ENCODE measurements around the gene PLCB4.

PLCB4 gene

GRCh38 chr20:9334866-9335265, 266.0 kb downstream of the PLCB4 start:
- DNase-seq, result no peak

GRCh38 chr20:9338101-9338500, 269.2 kb downstream of the PLCB4 start:
- no peak for DNase-seq

DNA sequence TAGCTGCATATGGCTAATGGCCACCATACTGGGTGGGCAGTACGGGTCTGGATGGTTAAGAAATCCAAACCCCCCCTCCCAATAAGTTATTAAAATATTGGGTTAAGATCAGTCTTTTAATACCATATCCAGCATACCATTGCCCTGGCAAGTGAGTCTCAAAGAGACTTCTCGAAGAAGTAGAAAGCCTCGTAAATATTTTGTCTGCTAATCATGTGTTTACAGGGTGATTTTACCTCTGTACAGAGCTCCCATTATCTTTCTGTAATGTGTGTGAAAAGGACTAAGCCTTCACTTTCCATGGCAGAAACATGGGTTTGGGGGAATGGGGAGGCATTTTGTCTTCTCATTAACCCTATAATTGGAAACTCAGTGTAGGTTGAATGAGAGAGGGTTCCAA, 270.8 kb downstream of the PLCB4 start:
- DNase-seq, result no peak

- DNase-seq, result no peak
These were observed 273.8 kb downstream of the PLCB4 start for GRCh38 chr20:9342651-9343050.

- DNase-seq, result no peak
These were observed 275.4 kb downstream of the PLCB4 start for GRCh38 chr20:9344083-9344920.

- DNase-seq, result no peak
These were observed 279.4 kb downstream of the PLCB4 start for GRCh38 chr20:9348316-9348715.

DNA sequence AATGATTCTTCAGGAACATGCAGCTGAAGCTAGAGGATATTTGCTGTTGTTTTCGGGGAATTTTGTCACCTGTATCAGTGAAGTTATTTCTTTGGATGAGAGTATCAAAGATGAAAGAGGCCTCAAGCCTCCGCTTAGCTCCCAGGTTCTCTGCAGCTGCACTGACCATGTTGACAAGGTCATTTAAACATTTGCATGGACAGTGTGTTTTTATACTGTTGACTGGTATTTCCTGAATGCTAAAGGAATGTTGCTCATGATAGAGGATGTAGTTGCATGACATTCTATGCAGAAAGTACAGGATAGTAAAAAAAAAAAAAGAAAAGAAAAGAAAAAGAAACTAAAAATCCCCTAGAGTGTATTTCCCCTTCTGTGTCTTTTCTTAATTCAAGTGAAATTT, 279.9 kb downstream of the PLCB4 start:
- no peak for DNase-seq

GRCh38 chr20:9349249-9349648, 280.4 kb downstream of the PLCB4 start:
- DNase-seq, result no peak

GRCh38 chr20:9352739-9353138, 283.9 kb downstream of the PLCB4 start:
- DNase-seq, result no peak

GRCh38 chr20:9353180-9353915, 284.5 kb downstream of the PLCB4 start:
- no peak for DNase-seq

GRCh38 chr20:9353916-9354276, 285.0 kb downstream of the PLCB4 start:
- DNase-seq, result no peak

- no peak for DNase-seq
These were observed 285.7 kb downstream of the PLCB4 start for GRCh38 chr20:9354579-9354978.

DNA sequence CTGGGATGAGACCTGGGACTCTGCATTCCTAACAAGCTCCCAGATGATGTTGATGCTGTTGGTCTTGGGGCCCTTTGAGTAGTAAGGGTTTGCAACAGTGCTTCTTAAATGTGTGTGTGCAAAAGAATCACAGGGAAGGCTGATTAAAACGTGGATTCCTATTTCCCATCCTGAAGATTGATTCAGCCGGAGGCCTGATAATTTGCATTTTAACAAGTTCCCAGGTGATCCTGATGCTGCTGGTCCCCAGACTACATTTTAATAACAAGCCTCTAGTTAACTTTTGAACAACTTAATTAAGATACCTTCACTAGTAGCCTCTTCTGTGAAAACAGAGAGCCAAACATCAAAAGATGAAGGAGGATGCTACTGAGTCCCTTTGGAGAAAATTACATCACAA, 289.1 kb downstream of the PLCB4 start:
- no peak for DNase-seq

DNA sequence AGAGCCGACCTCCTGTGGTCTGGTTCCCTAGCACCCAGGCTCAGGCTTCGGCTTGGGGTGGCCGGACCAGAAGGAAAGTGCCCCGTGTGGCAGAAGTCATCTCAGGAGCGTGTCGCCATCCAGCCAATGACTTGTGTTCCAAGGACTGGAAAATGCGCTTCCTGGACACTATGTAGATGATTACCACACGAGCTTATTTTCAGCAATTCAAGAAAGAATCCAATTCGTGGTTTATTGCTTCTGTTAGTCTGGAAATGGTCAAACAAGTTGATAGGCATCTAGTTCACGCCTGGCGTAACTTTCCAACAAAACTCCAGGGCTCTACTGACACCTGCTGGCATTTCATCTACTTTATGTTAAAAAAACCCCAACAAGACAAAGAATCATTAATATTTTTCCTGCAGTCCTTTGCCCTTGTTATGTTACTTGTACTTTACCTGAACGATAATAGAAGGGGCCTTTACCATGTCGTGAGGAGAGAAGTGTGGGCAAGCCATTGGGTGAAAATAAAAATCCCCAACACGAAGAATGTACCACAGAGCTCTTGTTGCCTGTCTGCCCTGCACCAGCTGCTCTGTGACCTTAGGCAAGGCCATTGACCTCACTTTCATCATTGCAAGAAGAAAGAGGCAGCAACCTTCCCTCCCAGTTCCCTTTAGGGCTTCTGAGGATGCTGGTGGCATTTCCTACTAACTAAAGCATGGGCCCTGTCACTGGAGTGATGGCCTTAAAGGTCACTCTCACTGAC, 290.8 kb downstream of the PLCB4 start:
- DNase-seq, result no peak

GRCh38 chr20:9360431-9360830, 291.5 kb downstream of the PLCB4 start:
- no peak for DNase-seq

GRCh38 chr20:9363673-9364072, 294.8 kb downstream of the PLCB4 start:
- no peak for DNase-seq

- DNase-seq, result no peak
These were observed 298.4 kb downstream of the PLCB4 start for GRCh38 chr20:9367328-9367727.

DNA sequence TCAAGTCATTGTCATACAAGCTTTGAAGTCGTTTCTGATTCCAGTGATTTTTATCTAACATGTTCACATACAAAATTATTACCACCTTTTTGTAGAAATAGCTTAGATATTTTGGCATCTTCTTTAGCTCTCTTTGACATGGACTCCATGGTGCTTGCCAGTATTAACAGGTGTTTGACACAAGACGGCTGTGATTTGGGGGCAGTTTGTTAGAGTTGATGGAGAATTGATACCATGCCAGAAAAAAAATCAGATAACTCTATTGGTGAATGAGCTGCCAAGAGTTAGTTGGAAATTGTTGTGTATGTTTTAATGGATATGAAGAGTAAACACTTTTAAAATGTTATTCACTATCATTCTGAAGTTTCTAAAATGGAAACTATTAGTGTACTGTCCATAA, 298.9 kb downstream of the PLCB4 start:
- no peak for DNase-seq

DNA sequence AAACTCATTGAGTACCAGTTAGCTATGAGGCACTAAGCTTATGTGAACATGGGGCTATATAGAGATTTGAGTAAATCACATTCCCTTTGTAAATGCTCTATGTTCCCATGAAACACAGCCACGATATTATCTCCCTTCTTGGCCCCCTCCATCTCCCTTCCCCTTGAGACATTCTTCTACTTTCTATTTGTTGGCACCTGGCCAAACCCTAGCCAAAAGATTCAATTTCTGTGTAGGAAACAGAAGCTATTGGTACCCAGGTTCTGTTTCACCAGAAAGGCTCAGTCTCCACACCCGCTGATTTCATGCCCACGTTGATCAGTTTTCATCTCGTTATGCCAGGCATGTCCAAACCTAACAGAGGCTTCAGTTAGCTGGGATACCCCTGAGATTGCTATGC, 300.0 kb downstream of the PLCB4 start:
- DNase-seq, result no peak

DNA sequence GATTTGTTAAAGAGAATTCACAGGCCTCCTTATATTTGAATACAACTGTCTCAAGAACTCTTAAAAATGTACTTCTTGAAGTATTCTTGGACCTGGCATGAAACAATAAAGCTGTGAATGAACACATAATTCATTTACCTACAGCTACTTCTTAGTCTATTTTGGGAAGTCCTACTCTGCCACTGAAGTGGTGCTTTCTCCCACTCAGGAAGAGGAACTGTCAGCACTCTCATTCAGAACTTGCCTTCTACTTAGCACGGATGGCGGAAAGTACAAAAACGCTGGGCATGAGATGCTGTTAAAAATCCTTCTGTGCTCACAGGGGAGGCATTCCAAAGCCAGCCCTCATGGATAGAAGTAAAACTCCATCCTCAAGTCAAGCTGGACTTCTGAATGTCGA, 300.7 kb downstream of the PLCB4 start:
- no peak for DNase-seq

DNA sequence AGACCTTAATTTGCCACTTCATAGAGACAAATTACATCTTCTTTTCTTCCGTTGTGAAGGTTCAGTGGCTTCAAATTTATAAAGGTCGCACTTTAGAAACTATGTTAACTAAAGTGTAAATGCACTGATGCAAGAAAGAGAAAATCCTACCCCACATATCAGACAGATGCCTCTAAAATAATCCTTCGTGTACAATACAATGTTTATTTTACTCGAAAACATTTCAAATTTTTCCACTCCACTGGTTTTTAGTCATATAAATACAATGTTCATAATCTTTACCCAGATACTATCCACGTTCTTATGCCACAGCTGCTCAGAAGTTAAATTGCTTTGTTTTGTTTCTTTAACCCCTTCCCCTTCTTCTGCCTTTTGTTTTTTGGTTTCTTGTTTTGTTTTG, 305.2 kb downstream of the PLCB4 start:
- no peak for DNase-seq

GRCh38 chr20:9374480-9374879, 305.6 kb downstream of the PLCB4 start:
- no peak for DNase-seq

GRCh38 chr20:9375221-9375681, 306.4 kb downstream of the PLCB4 start:
- DNase-seq, result no peak

DNA sequence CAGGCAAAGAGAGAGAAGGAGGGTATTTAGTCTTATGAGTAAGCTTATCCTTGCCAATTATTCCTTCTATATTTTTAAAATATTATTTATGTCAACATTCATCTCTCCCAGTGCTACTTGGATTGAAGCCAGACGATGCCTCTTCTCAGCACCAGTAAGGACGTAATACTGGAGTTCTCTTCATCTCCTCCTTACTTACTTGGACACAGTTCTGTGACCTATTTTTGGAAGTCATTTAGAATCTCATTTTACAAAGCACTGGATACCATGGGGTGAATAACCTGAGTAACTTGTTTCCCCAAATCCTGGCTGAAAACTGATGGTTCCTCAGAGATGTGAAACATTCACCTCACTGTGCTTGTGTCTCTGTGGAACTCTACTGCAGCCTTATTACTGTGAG, 308.1 kb downstream of the PLCB4 start:
- DNase-seq, result no peak

Measured in activated CD8-positive, alpha-beta memory T cell treated with anti-CD3 and anti-CD28 coated beads for 24 hours (primary cell).